GM10266 (cell line): ENCODE data around the gene DNHD1.

ENCODE experiments used
- DNase-seq: peaks from one replicate; pipeline ENCODE4 v3.0.0; 2012; ENCODE audit errors: extremely low spot score
- TF ChIP-seq, protein P1 (sequence below): IDR thresholded peaks from 2 replicates; pipeline ENCODE4 v1.5.1; 2012; ENCODE audit warnings: mild to moderate bottlenecking, low read depth; ENCODE audit not compliant: control insufficient read depth, insufficient read depth; ENCODE audit errors: missing control alignments

DNHD1 gene

DNA sequence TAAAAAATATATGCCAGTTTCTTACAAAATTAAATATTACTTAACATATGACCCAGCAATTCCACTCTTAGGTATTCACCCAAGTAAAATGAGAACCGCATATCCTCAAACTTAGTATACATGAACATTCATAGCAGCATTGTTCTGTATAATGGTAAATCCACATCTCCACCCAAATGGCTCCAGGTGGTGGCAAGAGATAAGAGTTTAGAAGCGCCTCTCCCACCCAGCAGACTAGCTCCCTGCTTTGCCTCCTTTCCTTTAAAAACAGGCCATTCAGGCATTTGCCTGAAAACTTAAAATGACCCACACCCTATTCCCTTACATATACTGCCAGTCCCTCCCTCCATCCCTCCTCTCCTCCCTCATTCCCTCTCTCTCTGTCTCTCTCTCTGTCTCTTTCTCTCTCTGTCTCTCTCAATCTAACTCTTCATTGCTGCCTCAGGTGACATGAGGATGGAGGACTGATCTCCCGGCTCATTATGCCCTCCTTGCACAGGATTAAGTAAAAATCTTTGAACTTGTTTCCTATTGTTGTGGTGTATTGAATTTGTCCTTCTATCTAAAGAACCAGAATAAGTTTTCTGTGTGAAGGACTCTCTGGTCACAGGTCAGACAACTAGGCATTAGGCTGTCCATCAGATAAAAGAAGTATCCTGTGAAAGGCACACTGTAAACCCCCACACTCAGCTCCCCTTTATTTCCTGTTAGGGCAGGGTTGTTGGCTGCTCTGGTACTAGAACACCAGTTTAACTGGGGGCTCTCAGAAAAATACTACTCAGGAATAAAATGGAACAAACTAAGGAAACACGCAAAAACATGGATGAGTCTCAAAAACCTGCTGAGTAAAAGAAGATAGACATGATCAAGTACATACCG, 58.0 kb downstream of the DNHD1 start:
- no peak for DNase-seq
- TF ChIP-seq, protein P1, sequence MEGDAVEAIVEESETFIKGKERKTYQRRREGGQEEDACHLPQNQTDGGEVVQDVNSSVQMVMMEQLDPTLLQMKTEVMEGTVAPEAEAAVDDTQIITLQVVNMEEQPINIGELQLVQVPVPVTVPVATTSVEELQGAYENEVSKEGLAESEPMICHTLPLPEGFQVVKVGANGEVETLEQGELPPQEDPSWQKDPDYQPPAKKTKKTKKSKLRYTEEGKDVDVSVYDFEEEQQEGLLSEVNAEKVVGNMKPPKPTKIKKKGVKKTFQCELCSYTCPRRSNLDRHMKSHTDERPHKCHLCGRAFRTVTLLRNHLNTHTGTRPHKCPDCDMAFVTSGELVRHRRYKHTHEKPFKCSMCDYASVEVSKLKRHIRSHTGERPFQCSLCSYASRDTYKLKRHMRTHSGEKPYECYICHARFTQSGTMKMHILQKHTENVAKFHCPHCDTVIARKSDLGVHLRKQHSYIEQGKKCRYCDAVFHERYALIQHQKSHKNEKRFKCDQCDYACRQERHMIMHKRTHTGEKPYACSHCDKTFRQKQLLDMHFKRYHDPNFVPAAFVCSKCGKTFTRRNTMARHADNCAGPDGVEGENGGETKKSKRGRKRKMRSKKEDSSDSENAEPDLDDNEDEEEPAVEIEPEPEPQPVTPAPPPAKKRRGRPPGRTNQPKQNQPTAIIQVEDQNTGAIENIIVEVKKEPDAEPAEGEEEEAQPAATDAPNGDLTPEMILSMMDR: no peak

DNA sequence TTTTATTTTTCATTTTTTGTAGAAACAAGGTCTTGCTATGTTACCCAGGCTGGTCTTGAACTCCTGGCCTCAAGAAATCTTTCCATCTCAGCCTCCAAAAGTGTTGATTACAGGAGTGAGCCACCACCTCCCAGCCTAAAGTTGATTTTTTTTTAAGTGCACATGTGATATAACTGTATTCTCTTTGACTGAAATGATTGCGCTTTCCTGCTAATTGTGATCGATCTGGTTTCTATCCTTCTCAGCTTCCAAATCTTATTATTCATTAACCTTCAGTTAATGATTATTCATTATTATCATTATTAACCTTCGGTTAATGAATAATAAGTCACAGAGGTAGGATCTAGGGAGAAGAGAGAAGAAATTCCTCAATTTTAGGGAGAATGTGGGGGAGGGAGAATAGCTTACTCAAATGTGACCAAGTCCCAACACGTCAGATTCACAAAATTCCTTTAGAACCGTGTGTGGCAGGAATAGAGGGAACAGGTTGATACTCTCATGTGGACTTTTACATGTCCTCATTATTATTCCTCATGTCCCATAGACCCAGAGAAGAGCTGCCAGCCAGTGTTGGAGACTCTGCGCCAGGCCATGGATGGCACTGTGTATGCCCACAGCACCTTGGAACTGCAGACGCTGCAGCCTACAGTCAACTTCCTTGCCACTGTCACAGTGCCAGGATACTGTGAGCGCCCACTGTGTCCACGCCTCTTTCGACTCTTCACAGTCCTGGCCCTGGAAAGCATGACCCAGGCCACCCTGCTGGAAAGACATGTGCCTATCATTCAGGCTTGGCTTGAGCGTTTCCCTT, 59.3 kb downstream of the DNHD1 start:
- TF ChIP-seq, protein P1: no peak
- DNase-seq: no peak

DNA sequence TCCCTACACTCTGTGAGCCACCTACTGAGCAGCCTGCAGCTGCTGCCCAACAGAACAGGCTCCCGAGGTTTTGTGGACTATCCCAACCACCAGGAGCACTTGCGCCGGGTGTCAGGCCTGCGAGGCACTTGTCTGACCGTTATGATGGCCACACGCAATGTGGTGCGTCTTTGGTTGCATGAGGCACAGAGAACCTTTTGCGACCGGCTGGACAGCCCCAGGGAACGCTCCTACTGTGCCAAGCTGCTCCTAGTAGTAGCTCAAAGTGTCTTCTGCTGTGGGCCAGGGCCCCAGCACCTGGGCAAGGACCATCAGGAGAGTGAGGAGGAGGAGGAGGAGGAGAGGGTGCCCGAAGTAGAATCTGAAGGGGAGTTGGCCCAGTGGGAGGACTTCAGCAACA, 60.0 kb downstream of the DNHD1 start:
- TF ChIP-seq, protein P1: no peak
- no peak for DNase-seq

DNA sequence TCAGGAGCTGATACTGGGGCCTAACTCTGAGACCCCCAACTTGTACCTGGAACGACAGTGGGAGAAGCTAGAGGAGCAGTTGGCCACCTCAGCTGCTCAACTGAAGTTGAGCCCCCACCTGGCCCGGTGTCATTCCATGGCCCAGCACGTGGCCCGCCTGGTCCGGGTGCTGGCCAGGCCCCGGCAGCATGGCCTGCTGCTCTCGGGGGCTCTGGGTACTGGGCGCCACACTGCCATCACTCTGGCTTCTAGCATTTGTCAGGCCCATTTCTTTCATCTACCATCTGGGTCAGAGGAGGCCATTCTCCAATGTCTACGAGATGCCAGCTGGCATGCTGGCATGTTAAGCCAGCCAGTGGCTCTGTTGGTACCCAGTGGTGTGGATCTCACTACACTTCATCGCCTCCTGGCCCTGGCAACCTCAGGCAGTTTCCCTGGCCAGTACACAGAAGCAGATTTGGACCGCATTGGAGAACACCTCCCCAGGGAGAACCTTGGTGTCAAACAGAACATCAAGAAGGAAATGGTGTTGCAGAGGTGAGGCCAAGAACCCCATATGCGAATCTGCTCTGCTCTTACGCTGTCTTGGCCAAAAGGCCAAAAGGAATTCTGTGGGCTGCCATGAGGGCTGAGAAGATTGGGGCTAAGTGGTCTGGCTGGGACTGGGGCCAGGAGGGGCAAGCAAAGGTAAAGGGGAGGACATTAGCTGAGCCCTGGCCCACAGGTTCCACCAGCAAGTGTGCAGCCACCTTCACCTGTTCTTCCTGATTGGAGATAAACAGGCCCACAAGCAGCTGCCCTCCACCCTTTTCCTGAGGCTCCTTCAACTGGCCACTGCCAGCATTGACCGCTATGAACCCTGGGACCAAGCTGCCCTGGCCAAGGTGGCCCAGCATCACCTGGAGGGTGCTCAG, 60.9 kb downstream of the DNHD1 start:
- TF ChIP-seq, protein P1: no peak
- DNase-seq: no peak

DNA sequence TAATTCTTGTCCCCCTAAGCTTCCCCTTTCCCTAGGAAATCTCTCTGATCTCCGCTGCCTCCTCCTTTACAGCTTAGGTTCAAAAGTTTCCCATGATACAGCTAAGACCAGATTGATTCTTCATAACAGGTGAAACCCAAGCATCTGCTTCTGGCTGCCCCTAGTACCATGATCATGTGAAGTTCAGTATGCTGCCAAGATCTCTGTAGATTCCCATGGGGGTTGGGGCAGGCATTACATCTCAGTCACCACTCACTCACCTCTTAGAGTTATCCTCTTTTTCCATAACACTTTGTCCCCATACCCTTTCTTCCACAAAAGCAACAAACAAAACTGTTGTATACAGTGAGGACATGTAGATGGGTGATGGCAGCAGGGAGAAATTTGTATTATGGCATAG, 62.3 kb downstream of the DNHD1 start:
- no peak for DNase-seq
- TF ChIP-seq, protein P1: no peak

DNA sequence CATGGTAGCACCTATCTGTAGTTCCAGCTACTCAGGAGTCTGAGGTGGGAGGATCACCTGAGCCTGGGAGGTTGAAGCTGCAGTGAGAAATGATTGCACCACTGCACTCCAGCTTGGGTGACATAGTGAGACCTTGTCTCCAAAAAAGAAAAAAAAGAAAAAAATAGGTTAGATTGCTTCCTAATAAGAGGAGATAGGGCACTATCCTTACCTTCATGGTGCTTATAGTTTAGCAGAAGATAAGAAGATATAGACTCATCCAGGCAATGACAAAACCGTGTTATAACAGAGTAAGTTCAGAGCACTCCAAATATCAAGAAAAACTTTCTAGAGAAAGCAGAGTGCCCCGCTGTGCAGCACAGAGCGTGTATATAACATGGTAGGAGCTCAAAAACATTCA, 64.2 kb downstream of the DNHD1 start:
- TF ChIP-seq, protein P1: no peak
- DNase-seq: no peak
